Bronchial epithelial cell (primary cell): ENCODE results near the gene PATJ. TPM values are rescaled to one million over a fixed set of nuclear protein-coding genes. Genes with fewer than 3 reads are reported as not detected.
"Not testable (repeated sequence)": the region's sequence is repeated elsewhere in the genome, so short reads cannot be mapped to it uniquely, and the experiment has no call there.

Experiments
- DNase-seq: peaks from one replicate; pipeline ENCODE4 v3.0.0-alpha.2; 2010; ENCODE audit warnings: low read depth
- FAIRE-seq: peaks from 2 replicates; lab custom pipeline; 2011; peaks lifted over from hg19 to GRCh38; lab: Jason Lieb, UNC
- H3K27me3 ChIP-seq: 2 replicates; pipeline ENCODE4 v1.5.1; 2011; ENCODE audit warnings: low read length; ENCODE audit not compliant: control insufficient read depth, insufficient read depth
- H3K36me3 ChIP-seq: 2 replicates; pipeline ENCODE4 v1.5.1; 2011; ENCODE audit warnings: low read length; ENCODE audit not compliant: control insufficient read depth, insufficient read depth
- H3K4me3 ChIP-seq: 2 replicates; pipeline ENCODE4 v1.5.1; 2011; ENCODE audit warnings: mild to moderate bottlenecking, low read depth, low read length, control low read depth
- CTCF ChIP-seq: IDR thresholded peaks from 2 replicates; pipeline ENCODE4 v1.5.1; 2011; ENCODE audit warnings: mild to moderate bottlenecking, moderate library complexity, low read length, control low read depth, inconsistent platforms; ENCODE audit not compliant: insufficient read depth, severe bottlenecking
- total RNA-seq: library from RNA; depleted of rRNA; stranded (reverse); fragments of >200 nt; gene quantifications from 2 replicates; pipeline ENCODE4 v1.2.1, GENCODE V29; 2014

PATJ gene
- total RNA-seq, 1 donor from 2014 or later: 46.6 TPM

GRCh38 chr1:61782771-61783170, 40.5 kb downstream of the PATJ start:
- TF ChIP-seq CTCF: no peak
- FAIRE-seq (no peak), DNase-seq (no peak)
- Histone ChIP-seq H3K4me3 (no peak overlapping the region), H3K27me3 (no peaks in the 10 kb centered on the region), H3K36me3 (peaks cover 6% of the 10 kb centered on the region)

GRCh38 chr1:61784726-61785125, 42.4 kb downstream of the PATJ start:
- H3K27me3 ChIP-seq: no peaks in the 10 kb centered on the region
- no peak for TF ChIP-seq CTCF
- FAIRE-seq: no peak
- H3K4me3 ChIP-seq: no peak overlapping the region
- no peak for DNase-seq
- H3K36me3 ChIP-seq: peaks cover 4% of the 10 kb centered on the region

- DNase-seq (no peak), FAIRE-seq (no peak)
- TF ChIP-seq CTCF: no peak
- Histone ChIP-seq H3K4me3 (no peak overlapping the region), H3K36me3 (peaks cover 5% of the 10 kb centered on the region), H3K27me3 (no peaks in the 10 kb centered on the region)
These were observed 48.6 kb downstream of the PATJ start for GRCh38 chr1:61790837-61791236.

GRCh38 chr1:61797045-61797755, 54.9 kb downstream of the PATJ start:
- Histone ChIP-seq H3K27me3 (no peaks in the 10 kb centered on the region), H3K36me3 (peaks cover 2% of the 10 kb centered on the region), H3K4me3 (no peak overlapping the region)
- DNase-seq: peak; percentile 5
- no peak for FAIRE-seq
- TF ChIP-seq CTCF: no peak

GRCh38 chr1:61801047-61801446, 58.8 kb downstream of the PATJ start:
- H3K27me3 ChIP-seq, H3K36me3 ChIP-seq, H3K4me3 ChIP-seq, DNase-seq, FAIRE-seq: not testable (repeated sequence)

- Histone ChIP-seq H3K36me3 (peaks cover 5% of the 10 kb centered on the region), H3K4me3 (no peak overlapping the region), H3K27me3 (no peaks in the 10 kb centered on the region)
- no peak for FAIRE-seq
- no peak for TF ChIP-seq CTCF
- no peak for DNase-seq
These were observed 65.4 kb downstream of the PATJ start for GRCh38 chr1:61807606-61808140.
